K562 (cell line): ENCODE data around the gene PXMP2. TPM values are rescaled to one million over a fixed set of nuclear protein-coding genes. Genes with fewer than 3 reads are reported as not detected.

Source experiments
- POLR2A ChIP-seq: fragments of 450-650 bp; conservative IDR thresholded peaks from 2 replicates; pipeline ENCODE4 v1.6.1; 2016
- POLR2AphosphoS2 ChIP-seq: IDR thresholded peaks from 2 replicates; pipeline ENCODE4 v1.6.1; 2012; ENCODE audit warnings: low read length, improper control_type of control experiment
- POLR2H ChIP-seq: IDR thresholded peaks from 2 replicates; pipeline ENCODE4 v1.6.1; 2016; ENCODE audit warnings: missing genetic modification characterization, low read depth, mild to moderate bottlenecking, control low read depth, missing compliant biosample characterization, moderate library complexity
- RERE ChIP-seq: sonication (generic); formaldehyde crosslinking; IDR thresholded peaks from 2 replicates; pipeline ENCODE4 v1.8.0; 2023; ENCODE audit warnings: missing genetic modification reagents, mild to moderate bottlenecking, borderline replicate concordance
- ZNF408 ChIP-seq: fragments of 250-450 bp; sonication (Bioruptor Pico); IDR thresholded peaks from 2 replicates; pipeline ENCODE4 v1.4.0; 2020; ENCODE audit warnings: low read depth, mild to moderate bottlenecking, moderate library complexity
- ZNF707 ChIP-seq: fragments of 250-450 bp; sonication (Bioruptor Pico); conservative IDR thresholded peaks from 2 replicates; pipeline ENCODE4 v1.8.0; 2022; ENCODE audit warnings: inconsistent platforms, mild to moderate bottlenecking, moderate library complexity
- polyA plus RNA-seq, 8 experiments: library from polyadenylated mRNA; depleted of rRNA in 4 of 8; stranded (reverse) in 5 of 8; unstranded in 3 of 8; fragments of >200 nt; fragmentation: Nextera tagmentation in 2 of 8; fragmentation: Illumina TruSeq in 1 of 8; extraction: Ambion mirVana in 2 of 8; extraction: Trizol in 1 of 8; gene quantifications; 2 replicates each; pipeline versions ENCODE4 v1.2.1 to v1.2.3, GENCODE V29; 2011 to 2014; ENCODE audit warnings: inconsistent platforms in 1 of 8, missing spikeins in 1 of 8
- total RNA-seq, 7 experiments: library from RNA; depleted of rRNA in 6 of 7; stranded (reverse); fragments of >200 nt in 6 of 7; fragmentation: Illumina TruSeq in 2 of 7; extraction: Trizol in 2 of 7; gene quantifications; 2 replicates each; pipeline versions ENCODE4 v1.2.1 to v1.2.3, GENCODE V29; 2011 to 2021; ENCODE audit warnings: low replicate concordance in 1 of 7
- TF ChIP-seq, protein P1 (sequence below), 3 experiments: fragments of 200-800 bp in 1 of 3; fragments of 250-450 bp in 1 of 3; fragments of 450-650 bp in 1 of 3; sonication (Bioruptor Pico) in 1 of 3; sonication (Bioruptor generic) in 1 of 3; formaldehyde crosslinking in 1 of 3; IDR thresholded peaks; 2 replicates each; pipeline versions ENCODE4 v1.6.1 to v1.8.0; 2016 to 2022; ENCODE audit warnings: mild to moderate bottlenecking in 2 of 3, missing genetic modification characterization in 2 of 3, missing compliant biosample characterization in 1 of 3, moderate library complexity in 1 of 3

PXMP2 gene
- total and polyA plus RNA-seq, 9 of the 15 experiments (the other 6 are each of a cell fraction or from before 2014, with no cell fraction given): 3.0 to 66.1 (median 44.7) TPM

GRCh38 chr12:132658149-132658894, 29.1 kb upstream of the PXMP2 start (continued):
- no peak for TF ChIP-seq RERE
- 0 out of 2 replicates have a peak, but pooled peaks have one; percentile 41 for TF ChIP-seq ZNF707
- TF ChIP-seq POLR2H: no peak
- TF ChIP-seq, protein P1, sequence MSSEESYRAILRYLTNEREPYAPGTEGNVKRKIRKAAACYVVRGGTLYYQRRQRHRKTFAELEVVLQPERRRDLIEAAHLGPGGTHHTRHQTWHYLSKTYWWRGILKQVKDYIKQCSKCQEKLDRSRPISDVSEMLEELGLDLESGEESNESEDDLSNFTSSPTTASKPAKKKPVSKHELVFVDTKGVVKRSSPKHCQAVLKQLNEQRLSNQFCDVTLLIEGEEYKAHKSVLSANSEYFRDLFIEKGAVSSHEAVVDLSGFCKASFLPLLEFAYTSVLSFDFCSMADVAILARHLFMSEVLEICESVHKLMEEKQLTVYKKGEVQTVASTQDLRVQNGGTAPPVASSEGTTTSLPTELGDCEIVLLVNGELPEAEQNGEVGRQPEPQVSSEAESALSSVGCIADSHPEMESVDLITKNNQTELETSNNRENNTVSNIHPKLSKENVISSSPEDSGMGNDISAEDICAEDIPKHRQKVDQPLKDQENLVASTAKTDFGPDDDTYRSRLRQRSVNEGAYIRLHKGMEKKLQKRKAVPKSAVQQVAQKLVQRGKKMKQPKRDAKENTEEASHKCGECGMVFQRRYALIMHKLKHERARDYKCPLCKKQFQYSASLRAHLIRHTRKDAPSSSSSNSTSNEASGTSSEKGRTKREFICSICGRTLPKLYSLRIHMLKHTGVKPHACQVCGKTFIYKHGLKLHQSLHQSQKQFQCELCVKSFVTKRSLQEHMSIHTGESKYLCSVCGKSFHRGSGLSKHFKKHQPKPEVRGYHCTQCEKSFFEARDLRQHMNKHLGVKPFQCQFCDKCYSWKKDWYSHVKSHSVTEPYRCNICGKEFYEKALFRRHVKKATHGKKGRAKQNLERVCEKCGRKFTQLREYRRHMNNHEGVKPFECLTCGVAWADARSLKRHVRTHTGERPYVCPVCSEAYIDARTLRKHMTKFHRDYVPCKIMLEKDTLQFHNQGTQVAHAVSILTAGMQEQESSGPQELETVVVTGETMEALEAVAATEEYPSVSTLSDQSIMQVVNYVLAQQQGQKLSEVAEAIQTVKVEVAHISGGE (CRISPR knock-in tag; IDR thresholded peaks at IDR 0.05): peak in 1 of 3 experiments; percentile 66; a peak in 2 of 6 replicates
- peak; percentile 21; the same call in 1 of the 2 replicates for TF ChIP-seq POLR2A
- TF ChIP-seq ZNF408 (CRISPR knock-in tag): peak; percentile 59
- TF ChIP-seq POLR2AphosphoS2: no peak
